ENCODE measurements around the gene OR4K2. TPM values are rescaled to one million over a fixed set of nuclear protein-coding genes. Genes with fewer than 3 reads are reported as not detected.
A peak's percentile ranks its signal among the peaks of the same experiment; 100 is the strongest.
"Not testable (repeated sequence)": the region's sequence is repeated elsewhere in the genome, so short reads cannot be mapped to it uniquely, and the experiment has no call there.

Gene OR4K2, protein sequence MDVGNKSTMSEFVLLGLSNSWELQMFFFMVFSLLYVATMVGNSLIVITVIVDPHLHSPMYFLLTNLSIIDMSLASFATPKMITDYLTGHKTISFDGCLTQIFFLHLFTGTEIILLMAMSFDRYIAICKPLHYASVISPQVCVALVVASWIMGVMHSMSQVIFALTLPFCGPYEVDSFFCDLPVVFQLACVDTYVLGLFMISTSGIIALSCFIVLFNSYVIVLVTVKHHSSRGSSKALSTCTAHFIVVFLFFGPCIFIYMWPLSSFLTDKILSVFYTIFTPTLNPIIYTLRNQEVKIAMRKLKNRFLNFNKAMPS
- total RNA-seq (2021; ENCODE audit: unreplicated experiment) (not detected), Bru-seq, nascent RNA (not detected), BruChase-seq, experiment 1, labeled RNA remaining after a 2-hour chase (not detected), BruChase-seq, experiment 2, labeled RNA remaining after a 6-hour chase (not detected)
- not detected for polyA plus RNA-seq (2012; ENCODE audit: insufficient read length)
- long read RNA-seq, result 0 reads

DNA sequence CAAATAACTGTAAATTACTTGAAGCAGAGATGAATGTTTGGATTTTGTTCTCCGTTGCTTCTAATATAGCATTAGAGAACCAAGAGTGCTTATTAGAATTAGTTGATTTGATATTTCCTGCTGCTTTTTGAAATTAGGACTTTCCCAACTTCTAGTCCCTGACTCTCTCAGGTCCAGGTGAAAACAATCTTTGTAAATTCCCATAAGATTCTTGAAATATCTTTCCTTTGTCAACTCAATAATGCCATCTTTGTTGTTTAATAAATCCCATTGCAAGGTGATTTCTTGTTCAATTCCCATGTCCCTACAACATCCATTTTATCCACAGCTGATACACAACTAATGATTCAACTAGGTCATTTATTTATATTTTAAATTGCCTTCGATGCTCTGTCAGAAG is at the start of gene OR4K2:
TSS of gene OR4K2 (plus strand) at position 301 of the 400 bp plus-strand sequence. CDS start 1,126 bp downstream, outside the sequence.
- DNase-seq (ENCODE audit: low read depth, low spot score) (no peak), ATAC-seq (no peak)
- Histone ChIP-seq H3K9me3 (ENCODE audit: control insufficient read depth, insufficient read depth, low read depth, low read length) (no peaks in the 10 kb centered on the region), H3K36me3 (ENCODE audit: control insufficient read depth, insufficient read depth, low read length) (no peaks in the 10 kb centered on the region), H3K27ac (ENCODE audit: low read length) (no peak within 1 kb of the TSS), H3K4me3 (ENCODE audit: low read depth in 2 of 2, low read length in 2 of 2) (no peak within 1 kb of the TSS), H3K27me3 (ENCODE audit: control insufficient read depth, insufficient read depth, low read length) (no peaks in the 10 kb centered on the region), H3K4me1 (ENCODE audit: control insufficient read depth, insufficient read depth, low read length) (no peaks in the 10 kb centered on the region)
- BruUV-seq (replicated peaks), result no TSS peak
- ChIA-PET POLR2A (no interaction called here), CTCF (no interaction called here)
- intact Hi-C loops (cut with micrococcal nuclease; ENCODE audit: unreplicated experiment), result no loop called here
- in situ Hi-C loops (cut with HindIII; ENCODE audit: low pct_unique_long_range_greater_than_20kb, low sequenced_read_pairs), result no loop called here
- TF ChIP-seq POLR2AphosphoS5 (IDR thresholded peaks at IDR 0.05; ENCODE audit: low read depth, low read length) (no peak), REST (IDR thresholded peaks at IDR 0.05; ENCODE audit: insufficient read depth in 1 of 2, low read depth in 2 of 2, low read length in 1 of 2) (no peak), SIN3A (IDR thresholded peaks at IDR 0.05; ENCODE audit: borderline replicate concordance, insufficient read depth, low read depth, low read length) (no peak)
- TF ChIP-seq, protein P1, sequence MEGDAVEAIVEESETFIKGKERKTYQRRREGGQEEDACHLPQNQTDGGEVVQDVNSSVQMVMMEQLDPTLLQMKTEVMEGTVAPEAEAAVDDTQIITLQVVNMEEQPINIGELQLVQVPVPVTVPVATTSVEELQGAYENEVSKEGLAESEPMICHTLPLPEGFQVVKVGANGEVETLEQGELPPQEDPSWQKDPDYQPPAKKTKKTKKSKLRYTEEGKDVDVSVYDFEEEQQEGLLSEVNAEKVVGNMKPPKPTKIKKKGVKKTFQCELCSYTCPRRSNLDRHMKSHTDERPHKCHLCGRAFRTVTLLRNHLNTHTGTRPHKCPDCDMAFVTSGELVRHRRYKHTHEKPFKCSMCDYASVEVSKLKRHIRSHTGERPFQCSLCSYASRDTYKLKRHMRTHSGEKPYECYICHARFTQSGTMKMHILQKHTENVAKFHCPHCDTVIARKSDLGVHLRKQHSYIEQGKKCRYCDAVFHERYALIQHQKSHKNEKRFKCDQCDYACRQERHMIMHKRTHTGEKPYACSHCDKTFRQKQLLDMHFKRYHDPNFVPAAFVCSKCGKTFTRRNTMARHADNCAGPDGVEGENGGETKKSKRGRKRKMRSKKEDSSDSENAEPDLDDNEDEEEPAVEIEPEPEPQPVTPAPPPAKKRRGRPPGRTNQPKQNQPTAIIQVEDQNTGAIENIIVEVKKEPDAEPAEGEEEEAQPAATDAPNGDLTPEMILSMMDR (IDR thresholded peaks at IDR 0.05), result no peak

GRCh38 chr14:19827626-19828244 is 47.2 kb upstream of the OR4K2 start:
- in situ Hi-C loops (cut with HindIII; ENCODE audit: low pct_unique_long_range_greater_than_20kb, low sequenced_read_pairs); ATAC-seq; H3K36me3 ChIP-seq (ENCODE audit: control insufficient read depth, insufficient read depth, low read length); DNase-seq (ENCODE audit: low read depth, low spot score); H3K4me1 ChIP-seq (ENCODE audit: control insufficient read depth, insufficient read depth, low read length); H3K4me3 ChIP-seq (ENCODE audit: low read depth in 2 of 2, low read length in 2 of 2); H3K9me3 ChIP-seq (ENCODE audit: control insufficient read depth, insufficient read depth, low read depth, low read length); H3K27ac ChIP-seq (ENCODE audit: low read length); CTCF ChIA-PET; intact Hi-C loops (cut with micrococcal nuclease; ENCODE audit: unreplicated experiment); BruUV-seq (replicated peaks); H3K27me3 ChIP-seq (ENCODE audit: control insufficient read depth, insufficient read depth, low read length); POLR2A ChIA-PET: not testable (repeated sequence)
- TF ChIP-seq, protein P1 (IDR thresholded peaks at IDR 0.05), result 0 out of 2 replicates have a peak, but pooled peaks have one; percentile 12

Measured in Panc1 (cell line).